DMS114 treated with DMSO at 0.1 percent for 48 hours (cell line): ENCODE results near the gene DNAJC5G.

Experiments
- DNase-seq: peaks from one replicate; lab custom pipeline; 2025; ENCODE audit not compliant: unreplicated experiment; lab: John Stamatoyannopoulos, UW

The DNAJC5G gene, protein sequence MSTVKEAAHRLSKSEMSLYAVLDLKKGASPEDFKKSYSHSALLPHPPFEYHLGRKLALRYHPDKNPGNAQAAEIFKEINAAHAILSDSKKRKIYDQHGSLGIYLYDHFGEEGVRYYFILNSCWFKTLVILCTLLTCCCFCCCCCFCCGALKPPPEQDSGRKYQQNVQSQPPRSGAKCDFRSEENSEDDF

DNA sequence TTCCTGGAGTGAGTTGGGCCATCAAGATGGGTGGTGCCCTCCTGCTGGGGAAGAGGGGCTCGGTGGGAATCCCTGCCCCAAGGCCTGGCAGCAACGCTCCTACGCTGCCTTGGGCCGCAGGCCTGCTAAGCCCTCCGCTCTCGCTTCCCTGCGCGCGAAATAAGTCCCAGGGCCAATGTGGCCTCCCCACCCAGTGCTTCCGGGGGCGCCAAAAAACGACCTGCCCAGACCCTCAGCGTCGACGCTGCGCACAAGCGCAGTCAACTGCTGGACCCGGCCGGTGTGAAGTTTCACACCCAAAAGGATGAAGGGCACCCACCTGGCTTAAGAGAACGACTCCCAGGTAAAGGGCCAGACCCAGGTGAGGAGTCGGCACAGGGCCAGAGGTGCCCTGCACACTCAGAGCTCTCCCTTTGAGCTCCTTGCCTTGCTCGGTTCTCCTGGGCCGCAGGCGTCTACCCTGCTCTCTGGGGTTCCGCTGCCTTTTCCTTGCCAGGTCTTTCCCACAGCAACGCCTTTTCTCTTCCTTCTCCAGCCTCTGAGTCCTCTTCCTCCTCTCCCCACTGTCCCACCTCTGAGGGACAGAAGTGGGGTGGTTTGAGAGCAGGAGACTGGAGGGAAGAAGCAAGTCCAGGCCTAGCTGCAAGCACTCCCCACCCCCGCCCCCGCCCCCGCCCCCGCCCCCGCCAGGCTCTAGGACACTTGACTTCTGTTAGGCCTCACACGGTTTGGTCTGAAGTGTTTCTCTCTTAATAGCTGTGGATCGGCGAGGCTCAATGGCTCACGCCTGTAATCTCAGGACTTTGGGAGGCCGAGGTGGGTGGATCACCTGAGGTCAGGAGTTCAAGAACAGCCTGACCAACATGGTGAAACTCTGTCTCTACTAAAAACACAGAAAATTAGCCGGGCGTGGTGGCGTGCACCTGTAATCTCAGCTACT, at the start of gene DNAJC5G:
Gene DNAJC5G (plus strand): TSS at position 223 of the 940 bp plus-strand sequence. CDS start 1,296 bp downstream, outside the sequence.
- DNase-seq, result no peak

DNA sequence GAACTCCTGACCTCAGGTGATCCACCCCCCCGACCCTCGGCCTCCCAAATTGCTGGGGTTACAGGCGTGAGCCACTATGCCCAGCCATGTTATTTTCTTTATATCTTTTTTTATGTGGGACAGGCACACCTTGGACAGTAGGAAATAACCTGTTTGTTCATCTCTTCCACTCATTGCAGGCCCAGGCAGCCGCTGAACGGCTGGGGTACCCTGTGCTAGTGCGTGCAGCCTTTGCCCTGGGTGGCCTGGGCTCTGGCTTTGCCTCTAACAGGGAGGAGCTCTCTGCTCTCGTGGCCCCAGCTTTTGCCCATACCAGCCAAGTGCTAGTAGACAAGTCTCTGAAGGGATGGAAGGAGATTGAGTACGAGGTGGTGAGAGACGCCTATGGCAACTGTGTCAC, 49.7 kb upstream of the DNAJC5G start:
- DNase-seq, result no peak

DNA sequence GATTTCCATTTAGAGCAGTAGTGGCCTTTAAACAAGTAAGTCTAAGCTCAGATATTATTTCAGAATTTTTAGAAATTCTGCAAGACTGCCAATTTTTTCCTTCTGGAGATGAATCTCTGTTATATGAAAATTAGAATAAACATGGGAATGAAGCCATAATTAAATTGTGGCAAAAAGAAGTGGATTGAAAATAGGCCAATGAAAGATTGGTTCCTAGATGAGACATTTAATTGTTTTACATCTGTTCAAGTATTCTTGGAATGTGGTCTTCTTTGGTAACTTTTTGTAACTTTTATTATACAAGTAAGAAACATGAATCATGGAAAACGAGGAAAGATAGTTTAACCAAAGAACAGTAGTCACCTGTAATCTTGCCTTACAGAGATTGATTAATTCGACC, 47.7 kb upstream of the DNAJC5G start:
- DNase-seq, result no peak

DNA sequence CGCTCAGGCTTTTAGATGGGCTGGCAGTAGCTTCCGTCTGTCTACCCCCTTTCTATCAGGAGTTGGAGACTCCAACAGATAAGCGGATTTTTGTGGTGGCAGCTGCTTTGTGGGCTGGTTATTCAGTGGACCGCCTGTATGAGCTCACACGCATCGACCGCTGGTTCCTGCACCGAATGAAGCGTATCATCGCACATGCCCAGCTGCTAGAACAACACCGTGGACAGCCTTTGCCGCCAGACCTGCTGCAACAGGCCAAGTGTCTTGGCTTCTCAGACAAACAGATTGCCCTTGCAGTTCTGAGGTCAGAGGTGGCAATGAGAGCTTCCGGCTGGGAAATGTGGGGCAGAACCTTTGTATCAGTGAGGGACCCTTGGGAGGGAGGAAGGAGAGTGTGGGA, 43.3 kb upstream of the DNAJC5G start:
- DNase-seq, result no peak

DNA sequence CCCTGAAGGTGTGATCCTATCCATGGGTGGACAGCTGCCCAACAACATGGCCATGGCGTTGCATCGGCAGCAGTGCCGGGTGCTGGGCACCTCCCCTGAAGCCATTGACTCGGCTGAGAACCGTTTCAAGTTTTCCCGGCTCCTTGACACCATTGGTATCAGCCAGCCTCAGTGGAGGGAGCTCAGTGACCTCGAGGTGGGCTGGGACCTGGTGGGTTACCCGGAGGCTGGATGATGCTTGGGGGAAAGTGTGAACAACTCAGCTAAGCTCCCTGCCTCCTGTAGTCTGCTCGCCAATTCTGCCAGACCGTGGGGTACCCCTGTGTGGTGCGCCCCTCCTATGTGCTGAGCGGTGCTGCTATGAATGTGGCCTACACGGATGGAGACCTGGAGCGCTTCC, 41.9 kb upstream of the DNAJC5G start:
- DNase-seq, result no peak

DNA sequence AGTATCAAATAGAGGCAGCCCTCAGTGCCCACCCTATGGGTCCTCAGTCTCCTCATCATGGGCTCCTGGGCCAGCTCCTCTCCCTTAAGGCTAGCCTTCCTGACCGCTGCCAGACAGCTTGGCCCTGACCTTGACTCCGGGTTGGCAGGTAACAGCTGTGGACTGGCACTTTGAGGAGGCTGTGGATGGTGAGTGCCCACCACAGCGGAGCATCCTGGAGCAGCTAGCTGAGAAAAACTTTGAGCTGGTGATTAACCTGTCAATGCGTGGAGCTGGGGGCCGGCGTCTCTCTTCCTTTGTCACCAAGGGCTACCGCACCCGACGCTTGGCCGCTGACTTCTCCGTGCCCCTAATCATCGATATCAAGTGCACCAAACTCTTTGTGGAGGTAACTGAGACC, 39.1 kb upstream of the DNAJC5G start:
- DNase-seq, result no peak

DNA sequence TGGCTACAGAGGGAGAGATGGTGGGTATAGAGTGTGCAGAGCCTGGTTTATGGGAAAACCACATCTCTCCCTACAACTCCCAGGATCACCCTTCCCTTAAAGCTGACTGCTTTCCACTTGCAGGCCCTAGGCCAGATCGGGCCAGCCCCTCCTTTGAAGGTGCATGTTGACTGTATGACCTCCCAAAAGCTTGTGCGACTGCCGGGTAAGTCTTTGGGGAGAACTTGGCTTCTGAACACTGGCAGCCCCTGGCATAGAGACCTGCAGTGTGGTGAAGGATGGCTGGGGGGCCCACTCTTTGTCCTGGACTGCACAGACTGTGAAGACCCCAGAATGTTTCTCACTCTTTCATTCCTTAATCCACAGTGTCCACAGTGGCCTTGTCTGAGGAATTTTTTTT, 38.6 kb upstream of the DNAJC5G start:
- DNase-seq, result no peak

DNA sequence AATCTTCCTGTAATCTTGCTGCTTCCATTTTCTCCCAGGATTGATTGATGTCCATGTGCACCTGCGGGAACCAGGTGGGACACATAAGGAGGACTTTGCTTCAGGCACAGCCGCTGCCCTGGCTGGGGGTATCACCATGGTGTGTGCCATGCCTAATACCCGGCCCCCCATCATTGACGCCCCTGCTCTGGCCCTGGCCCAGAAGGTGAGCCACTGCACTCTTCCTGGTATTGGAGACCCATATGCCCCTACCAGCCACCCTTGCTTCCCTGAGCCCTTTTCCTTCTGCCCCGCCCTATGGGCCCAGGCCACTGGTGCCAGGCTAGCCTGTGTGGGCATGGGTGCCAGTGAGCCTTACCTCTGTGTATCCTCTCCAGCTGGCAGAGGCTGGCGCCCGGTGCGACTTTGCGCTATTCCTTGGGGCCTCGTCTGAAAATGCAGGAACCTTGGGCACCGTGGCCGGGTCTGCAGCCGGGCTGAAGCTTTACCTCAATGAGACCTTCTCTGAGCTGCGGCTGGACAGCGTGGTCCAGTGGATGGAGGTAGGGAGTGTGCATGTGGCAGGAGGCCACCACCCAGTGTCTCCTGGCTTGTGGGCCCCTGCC, 37.8 kb upstream of the DNAJC5G start:
- no peak for DNase-seq

DNA sequence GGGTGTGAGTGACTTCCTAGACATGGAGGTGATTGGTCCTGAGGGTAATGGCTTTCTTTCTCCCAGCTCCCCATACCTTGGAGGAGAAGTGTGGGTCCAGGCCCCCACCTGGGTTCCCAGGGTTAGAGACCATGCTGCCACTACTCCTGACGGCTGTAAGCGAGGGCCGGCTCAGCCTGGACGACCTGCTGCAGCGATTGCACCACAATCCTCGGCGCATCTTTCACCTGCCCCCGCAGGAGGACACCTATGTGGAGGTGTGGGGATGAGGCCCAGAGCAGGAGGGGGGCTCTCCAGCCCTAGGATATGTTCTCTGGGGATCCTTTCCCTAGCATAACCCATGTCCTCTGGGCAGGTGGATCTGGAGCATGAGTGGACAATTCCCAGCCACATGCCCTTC, 36.3 kb upstream of the DNAJC5G start:
- no peak for DNase-seq

DNA sequence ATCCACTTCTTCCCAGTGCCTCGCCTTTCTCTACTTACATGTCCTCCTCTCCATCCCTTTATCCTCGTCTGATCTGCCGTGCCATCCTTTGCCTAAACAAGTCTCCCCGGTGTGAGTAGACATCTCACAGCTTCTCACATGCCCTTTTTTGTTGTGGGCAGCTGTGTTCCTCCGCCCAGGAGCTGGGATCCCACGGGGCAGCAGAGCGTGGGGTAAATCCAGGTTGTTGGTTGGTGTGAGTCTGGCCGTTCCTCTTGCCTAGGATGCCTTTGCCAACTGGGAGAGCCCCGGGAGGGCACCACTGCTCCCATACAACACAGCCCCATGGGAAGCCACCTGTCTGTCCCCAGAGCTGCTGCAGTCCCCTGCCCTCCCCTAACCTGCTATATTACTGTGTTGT, 34.8 kb upstream of the DNAJC5G start:
- no peak for DNase-seq

DNA sequence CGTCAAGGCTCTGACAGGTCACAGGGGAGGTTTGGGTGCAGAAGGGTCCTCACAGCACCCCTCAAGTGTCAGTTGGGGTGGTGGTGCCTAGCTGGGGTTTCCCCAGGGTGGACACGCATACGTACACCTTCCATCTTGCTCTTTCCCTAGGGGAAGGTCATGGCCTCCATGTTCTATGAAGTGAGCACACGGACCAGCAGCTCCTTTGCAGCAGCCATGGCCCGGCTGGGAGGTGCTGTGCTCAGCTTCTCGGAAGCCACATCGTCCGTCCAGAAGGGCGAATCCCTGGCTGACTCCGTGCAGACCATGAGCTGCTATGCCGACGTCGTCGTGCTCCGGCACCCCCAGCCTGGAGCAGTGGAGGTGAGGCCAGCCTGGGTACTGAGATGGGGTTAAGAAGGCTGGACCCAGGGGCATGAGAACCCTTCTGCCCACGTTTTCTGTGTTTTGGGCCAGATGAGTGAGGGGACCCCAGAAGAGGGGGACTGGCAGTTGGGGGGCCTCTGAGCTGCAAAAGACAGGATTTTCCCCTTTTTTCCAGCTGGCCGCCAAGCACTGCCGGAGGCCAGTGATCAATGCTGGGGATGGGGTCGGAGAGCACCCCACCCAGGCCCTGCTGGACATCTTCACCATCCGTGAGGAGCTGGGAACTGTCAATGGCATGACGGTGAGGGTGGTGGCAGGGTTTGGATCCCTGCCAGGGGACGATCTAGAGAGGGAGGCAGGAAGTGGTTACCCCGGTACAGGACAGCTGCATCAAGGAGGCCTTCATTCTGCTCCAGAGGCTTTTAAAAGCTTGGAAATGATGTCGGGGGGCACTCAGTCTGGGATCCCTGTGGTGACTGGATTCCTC, 33.2 kb upstream of the DNAJC5G start:
- no peak for DNase-seq

DNA sequence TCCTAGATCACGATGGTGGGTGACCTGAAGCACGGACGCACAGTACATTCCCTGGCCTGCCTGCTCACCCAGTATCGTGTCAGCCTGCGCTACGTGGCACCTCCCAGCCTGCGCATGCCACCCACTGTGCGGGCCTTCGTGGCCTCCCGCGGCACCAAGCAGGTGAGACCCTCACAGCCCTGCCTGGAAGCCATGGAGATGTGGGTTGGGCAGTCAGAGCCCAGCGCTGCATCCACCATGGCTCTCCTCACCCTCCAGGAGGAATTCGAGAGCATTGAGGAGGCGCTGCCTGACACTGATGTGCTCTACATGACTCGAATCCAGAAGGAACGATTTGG, 32.6 kb upstream of the DNAJC5G start:
- no peak for DNase-seq

DNA sequence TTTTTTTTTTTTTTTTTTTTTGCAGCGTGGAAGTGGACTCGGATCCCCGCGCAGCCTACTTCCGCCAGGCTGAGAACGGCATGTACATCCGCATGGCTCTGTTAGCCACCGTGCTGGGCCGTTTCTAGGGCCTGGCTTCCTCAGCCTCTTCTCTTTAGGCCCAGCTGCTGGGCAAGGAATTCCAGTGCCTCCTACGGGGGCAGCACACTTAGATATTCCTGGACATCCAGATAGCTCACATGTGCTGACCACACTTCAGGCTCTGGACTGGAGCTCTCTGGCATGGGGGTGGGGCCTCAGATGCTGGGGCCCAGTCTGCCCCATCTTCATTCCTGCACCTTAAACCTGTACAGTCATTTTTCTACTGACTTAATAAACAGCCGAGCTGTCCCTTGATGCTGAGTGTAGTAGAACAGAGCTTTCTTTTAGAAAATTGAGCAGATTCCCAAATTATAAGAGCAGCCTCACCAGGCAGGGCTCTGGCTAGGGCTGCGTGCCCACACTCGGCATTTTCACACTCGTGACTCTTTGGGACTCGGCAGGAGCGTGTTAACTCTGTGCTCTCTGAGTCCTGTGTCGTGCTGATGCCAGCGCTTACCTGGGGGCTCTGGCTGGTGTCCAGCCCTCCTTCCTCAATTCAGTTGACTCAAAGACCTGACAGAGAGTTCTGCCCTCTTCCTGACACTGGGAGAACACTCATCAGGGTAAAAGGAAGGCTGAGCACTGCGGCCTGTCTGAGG, 31.7 kb upstream of the DNAJC5G start:
- no peak for DNase-seq

DNA sequence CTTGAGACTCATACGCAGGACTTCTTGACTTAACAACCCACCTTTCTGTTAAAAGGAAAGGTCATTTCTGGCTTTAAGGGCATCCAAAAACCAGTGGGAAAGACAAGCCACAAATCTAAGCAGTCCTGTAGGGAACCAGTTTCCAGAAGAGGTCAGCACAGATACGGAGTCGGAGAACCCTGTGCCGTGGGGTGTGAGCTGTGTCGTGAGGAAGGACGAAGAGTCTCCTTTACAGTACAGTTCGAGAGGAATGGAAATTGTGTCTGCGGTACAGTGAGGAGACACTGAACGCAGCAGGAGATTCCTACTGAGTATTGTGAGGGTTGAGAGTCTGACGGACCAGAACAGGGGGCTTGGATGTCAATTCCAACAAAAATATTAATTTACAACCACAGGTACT, 30.1 kb upstream of the DNAJC5G start:
- DNase-seq, result no peak

DNA sequence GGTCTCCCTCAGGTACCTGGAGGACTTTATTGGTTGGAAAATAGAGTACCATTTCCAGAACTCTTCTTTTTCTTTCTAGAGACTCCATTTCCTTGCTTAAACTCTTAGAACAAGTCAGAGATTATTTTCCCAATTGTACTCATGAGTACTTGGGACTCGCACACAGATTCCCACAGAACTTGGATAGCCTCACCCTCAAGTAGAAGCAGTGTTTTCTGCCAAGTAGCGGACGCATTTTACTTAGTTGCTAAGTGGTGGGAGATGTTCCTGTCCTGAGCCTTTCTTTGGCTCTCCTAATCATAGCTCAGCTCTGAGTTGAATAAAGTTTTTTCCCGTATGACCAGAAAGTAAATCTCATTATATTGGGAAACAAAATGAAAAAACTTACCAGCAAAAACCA, 29.6 kb upstream of the DNAJC5G start:
- no peak for DNase-seq

DNA sequence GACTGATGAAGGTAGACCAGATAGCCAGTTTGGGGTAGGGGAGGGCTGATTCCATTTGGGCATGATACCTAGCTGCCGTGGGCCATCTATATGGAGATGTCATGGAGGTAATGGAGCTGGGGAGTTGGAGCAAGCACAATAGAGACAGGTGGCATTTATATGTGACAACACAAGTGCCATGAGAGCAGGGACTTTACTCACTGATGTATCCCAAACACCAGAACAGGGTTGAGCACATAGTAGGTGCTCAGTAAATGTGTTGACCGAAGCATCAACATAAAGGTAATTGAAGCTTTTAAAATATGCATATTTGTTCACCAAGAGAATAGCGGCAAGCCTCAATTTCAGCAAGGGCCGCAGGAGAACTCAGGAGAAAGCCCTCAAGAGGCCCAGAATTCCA, 27.3 kb upstream of the DNAJC5G start:
- DNase-seq, result no peak

DNA sequence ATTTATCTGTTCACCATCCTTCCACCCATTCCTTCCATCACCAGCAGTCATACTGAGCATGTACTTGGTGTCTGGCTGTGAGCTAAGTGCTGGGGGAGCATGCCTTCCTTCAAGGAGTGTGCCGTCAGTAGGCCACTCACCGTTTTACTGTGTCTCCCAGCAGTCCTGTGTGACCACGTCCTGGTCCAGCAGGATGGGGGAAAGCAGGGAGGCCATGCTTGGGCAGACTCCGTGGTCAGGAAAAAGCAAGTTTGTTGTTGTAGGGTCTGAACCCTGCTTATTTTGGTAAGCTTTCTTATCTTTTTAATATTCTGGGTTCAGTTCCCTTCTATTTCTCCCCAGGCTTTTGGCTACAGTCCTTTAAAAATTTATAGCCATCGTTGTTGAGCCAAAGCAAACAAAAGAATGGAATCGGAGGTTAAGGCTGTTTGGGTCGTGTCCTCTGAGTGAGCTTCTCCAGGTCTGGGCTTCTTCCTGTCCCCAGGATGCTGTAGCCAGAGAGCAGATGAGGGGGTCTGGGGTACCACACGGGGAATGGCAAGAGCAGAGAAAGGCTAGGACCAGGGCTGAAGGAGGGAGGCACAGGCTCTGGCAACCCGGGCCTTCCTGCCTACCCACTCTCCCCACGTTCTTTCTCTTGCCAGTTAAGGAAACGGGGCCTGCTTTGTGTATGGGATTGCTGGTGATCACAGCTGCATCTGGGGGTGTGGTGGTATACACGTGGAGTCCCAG, 25.9 kb upstream of the DNAJC5G start:
- DNase-seq, result no peak

DNA sequence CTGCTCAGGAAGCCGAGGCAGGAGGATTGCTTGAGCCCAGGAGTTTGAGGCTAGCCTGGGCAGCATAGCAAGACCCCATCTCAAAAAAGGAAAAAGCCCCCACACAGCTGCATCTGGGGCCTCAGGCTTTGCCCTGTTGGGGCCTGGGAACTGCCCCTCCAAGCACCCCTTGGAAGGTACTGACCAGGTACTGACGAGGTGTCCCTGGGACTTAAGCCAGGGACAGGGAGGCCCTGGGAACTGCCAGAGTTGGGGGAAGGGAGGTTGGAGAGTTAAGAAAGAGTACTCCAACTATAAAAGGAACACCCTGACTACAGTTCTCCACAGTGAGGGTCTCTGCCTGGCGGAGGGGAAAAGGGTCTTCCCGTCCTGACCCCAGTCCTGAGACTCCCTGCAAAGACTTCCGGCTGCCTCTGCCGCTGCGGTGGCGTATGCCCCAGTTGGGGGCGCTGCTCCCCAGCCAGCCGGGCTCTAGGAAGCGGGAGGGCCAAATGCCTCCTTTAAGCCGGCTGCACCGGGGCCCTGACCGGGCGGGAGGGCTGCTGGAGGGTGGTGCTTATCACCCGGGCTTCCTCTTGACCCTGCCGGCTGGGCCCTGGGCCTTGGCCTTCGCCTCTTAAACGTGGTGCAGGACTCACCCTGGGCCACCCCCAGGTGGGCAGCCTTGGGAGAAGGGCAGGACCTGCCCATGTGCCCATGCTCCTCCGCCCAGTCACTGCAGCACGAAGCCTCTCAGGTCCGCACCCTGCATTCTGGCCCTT, 25.2 kb upstream of the DNAJC5G start:
- DNase-seq, result no peak

DNA sequence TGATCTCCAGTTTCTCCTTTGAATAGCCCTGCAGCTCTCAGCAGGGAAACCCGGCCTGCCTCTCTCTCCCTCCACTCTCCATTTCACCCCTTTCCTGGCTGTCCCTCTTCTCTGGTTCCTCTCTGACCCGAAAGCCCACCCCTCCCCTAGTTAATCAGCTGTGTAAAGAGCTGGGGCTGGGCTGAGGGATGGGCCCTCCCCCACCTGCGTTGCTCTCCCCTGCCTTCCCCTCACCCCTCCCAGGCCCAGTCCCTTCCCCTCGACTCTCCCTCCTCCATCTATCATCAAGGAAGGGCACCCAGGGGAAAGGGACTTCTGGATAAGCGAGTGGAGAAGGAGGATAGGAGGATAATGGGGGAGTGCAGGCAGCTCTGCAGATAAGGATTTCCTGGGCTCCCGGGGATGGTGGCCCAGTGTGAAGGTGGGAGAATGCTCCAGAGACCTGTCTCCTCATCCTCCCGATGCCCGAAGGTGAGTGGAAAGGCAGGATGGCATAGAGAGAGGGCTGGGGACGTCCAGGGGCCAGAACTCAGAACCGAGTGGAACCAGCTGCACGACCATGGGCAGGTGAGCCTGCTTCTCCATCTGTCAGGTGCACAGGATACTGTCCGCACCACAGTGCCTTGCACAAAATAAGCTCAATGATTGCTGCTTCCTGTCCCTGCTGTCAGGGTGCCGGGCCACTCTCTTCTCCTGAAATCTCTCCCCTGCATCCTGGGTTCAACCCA, 24.4 kb upstream of the DNAJC5G start:
- no peak for DNase-seq
